HUES6 (cell line): Measurements from ENCODE around the gene CDCA7L.
A peak's percentile ranks its signal among the peaks of the same experiment; 100 is the strongest.

Experiments
- H3K27ac ChIP-seq: 2 replicates; pipeline ENCODE4 v1.7.0; 2013; ENCODE audit warnings: low read depth, mild to moderate bottlenecking, low read length, inconsistent platforms
- H3K27me3 ChIP-seq: 2 replicates; pipeline ENCODE4 v1.6.1; 2013; ENCODE audit warnings: low read length; ENCODE audit not compliant: control insufficient read depth, insufficient read depth
- H3K36me3 ChIP-seq: 2 replicates; pipeline ENCODE4 v1.6.1; 2013; ENCODE audit warnings: low read length; ENCODE audit not compliant: control insufficient read depth, insufficient read depth
- H3K4me1 ChIP-seq: 2 replicates; pipeline ENCODE4 v1.6.1; 2013; ENCODE audit warnings: low read length; ENCODE audit not compliant: control insufficient read depth, insufficient read depth
- H3K4me3 ChIP-seq: 2 replicates; pipeline ENCODE4 v1.5.1; 2013; ENCODE audit warnings: low read depth, low read length
- H3K9ac ChIP-seq: one replicate; pipeline ENCODE4 v1.6.1; 2013; ENCODE audit warnings: mild to moderate bottlenecking, low read length
- H3K9me3 ChIP-seq: 2 replicates; pipeline ENCODE4 v1.6.1; 2013; ENCODE audit warnings: low read depth, low read length; ENCODE audit not compliant: control insufficient read depth, insufficient read depth

The CDCA7L gene

GRCh38 chr7:21966271-21966670, 20.6 kb upstream of the CDCA7L start:
- Histone ChIP-seq H3K36me3 (no peaks in the 10 kb centered on the region), H3K27me3 (no peaks in the 10 kb centered on the region), H3K4me3 (no peak overlapping the region), H3K4me1 (peaks cover 9% of the 10 kb centered on the region; the same call in 1 of the 2 replicates), H3K9me3 (no peaks in the 10 kb centered on the region), H3K9ac (no peak overlapping the region), H3K27ac (no peak overlapping the region)

DNA sequence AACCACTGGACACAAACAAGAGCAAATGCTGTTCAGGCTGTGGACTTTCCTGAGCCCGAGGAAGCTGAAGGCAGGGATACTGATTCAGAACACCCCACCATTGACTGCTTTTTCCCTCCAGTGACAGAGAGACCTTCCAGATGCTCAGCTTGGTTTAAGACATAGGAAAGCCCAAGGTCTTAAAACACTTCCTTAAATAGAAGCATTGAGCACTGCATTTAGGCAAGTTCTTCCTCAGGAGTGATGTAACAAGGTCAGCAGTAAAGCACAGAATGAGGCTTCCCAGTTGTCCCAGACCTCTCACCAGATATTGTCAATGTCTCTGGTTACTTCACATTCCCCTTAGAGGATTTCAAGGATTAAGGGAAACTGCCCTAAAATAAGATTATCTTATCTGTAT, 19.6 kb upstream of the CDCA7L start:
- Histone ChIP-seq H3K27me3 (no peaks in the 10 kb centered on the region), H3K9me3 (no peaks in the 10 kb centered on the region), H3K4me3 (no peak overlapping the region), H3K36me3 (no peaks in the 10 kb centered on the region), H3K4me1 (peaks cover 9% of the 10 kb centered on the region; the same call in 1 of the 2 replicates), H3K27ac (no peak overlapping the region), H3K9ac (no peak overlapping the region)

- H3K9ac ChIP-seq, result no peak overlapping the region
- no peaks in the 10 kb centered on the region for H3K9me3 ChIP-seq
- no peak overlapping the region for H3K4me3 ChIP-seq
- peaks cover 9% of the 10 kb centered on the region; the same call in 1 of the 2 replicates for H3K4me1 ChIP-seq
- no peaks in the 10 kb centered on the region for H3K27me3 ChIP-seq
- H3K36me3 ChIP-seq, result no peaks in the 10 kb centered on the region
- H3K27ac ChIP-seq, result no peak overlapping the region
Observed at GRCh38 chr7:21962677-21963076, 17.0 kb upstream of the CDCA7L start.

- H3K9me3 ChIP-seq, result no peaks in the 10 kb centered on the region
- no peaks in the 10 kb centered on the region for H3K36me3 ChIP-seq
- H3K4me3 ChIP-seq, result no peak overlapping the region
- no peak overlapping the region for H3K9ac ChIP-seq
- no peak overlapping the region for H3K27ac ChIP-seq
- peaks cover 5% of the 10 kb centered on the region; the same call in 1 of the 2 replicates for H3K4me1 ChIP-seq
- no peaks in the 10 kb centered on the region for H3K27me3 ChIP-seq
Observed at GRCh38 chr7:21960922-21961321, 15.2 kb upstream of the CDCA7L start.

DNA sequence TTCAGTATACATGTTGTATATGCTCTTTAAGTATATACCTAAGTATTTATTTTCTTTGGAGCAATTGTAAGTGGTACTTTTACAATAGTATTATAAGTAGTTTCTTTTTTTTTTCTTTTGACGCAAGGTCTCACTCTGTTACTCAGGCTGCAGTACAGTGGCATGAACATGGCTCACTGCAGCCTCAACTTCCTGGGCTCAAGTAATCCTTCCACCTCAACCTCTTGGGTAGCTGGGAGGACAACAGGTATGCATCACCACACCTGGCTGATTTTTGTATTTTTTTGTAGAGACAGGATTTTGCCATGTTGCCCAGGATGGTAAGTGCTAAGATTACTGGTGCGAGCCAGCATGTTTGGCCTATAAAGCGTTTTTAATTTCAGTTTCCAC, 13.7 kb upstream of the CDCA7L start:
- no peaks in the 10 kb centered on the region for H3K27me3 ChIP-seq
- H3K36me3 ChIP-seq, result no peaks in the 10 kb centered on the region
- H3K27ac ChIP-seq, result no peak overlapping the region
- no peak overlapping the region for H3K9ac ChIP-seq
- H3K4me3 ChIP-seq, result no peak overlapping the region
- no peaks in the 10 kb centered on the region; the same call in 1 of the 2 replicates for H3K4me1 ChIP-seq
- H3K9me3 ChIP-seq, result no peaks in the 10 kb centered on the region

GRCh38 chr7:21953781-21954180, 8.1 kb upstream of the CDCA7L start:
- peaks cover 9% of the 10 kb centered on the region; the same call in 1 of the 2 replicates for H3K4me1 ChIP-seq
- no peak overlapping the region for H3K27ac ChIP-seq
- no peaks in the 10 kb centered on the region for H3K27me3 ChIP-seq
- H3K9me3 ChIP-seq, result no peaks in the 10 kb centered on the region
- H3K36me3 ChIP-seq, result no peaks in the 10 kb centered on the region
- H3K9ac ChIP-seq, result no peak overlapping the region
- no peak overlapping the region for H3K4me3 ChIP-seq

- no peak overlapping the region for H3K9ac ChIP-seq
- no peaks in the 10 kb centered on the region; the same call in 1 of the 2 replicates for H3K27me3 ChIP-seq
- H3K27ac ChIP-seq, result no peak overlapping the region
- peaks cover 22% of the 10 kb centered on the region for H3K4me1 ChIP-seq
- H3K9me3 ChIP-seq, result no peaks in the 10 kb centered on the region
- H3K36me3 ChIP-seq, result no peaks in the 10 kb centered on the region
- no peak overlapping the region for H3K4me3 ChIP-seq
Observed at GRCh38 chr7:21948887-21949540, 3.3 kb upstream of the CDCA7L start.

- no peak overlapping the region for H3K27ac ChIP-seq
- no peak overlapping the region for H3K9ac ChIP-seq
- no peaks in the 10 kb centered on the region for H3K9me3 ChIP-seq
- no peak overlapping the region for H3K4me3 ChIP-seq
- H3K4me1 ChIP-seq, result peaks cover 28% of the 10 kb centered on the region
- H3K36me3 ChIP-seq, result no peaks in the 10 kb centered on the region
- no peaks in the 10 kb centered on the region; the same call in 1 of the 2 replicates for H3K27me3 ChIP-seq
Observed at GRCh38 chr7:21948364-21948763, 2.7 kb upstream of the CDCA7L start.

DNA sequence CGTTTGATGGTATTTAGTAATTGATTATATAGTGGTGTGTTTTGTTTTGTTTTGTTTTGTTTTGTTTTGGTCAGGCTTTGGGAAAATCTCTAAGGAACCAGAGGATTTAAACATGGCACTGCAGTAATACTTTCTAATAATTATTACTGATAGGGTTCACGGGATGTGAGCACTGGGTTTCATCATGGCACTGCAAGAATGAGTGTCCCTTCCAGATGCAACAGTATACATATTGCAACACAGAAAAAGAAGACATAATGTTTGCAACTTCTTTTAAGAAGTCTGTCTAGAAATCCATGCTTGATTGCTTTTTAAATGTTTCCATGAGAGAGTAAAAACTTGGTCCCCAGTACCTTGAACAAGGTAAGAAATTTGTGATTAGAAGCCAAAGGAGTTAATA, 2.2 kb upstream of the CDCA7L start:
- Histone ChIP-seq H3K27me3 (no peaks in the 10 kb centered on the region; the same call in 1 of the 2 replicates), H3K27ac (no peak overlapping the region), H3K36me3 (no peaks in the 10 kb centered on the region), H3K4me1 (peaks cover 32% of the 10 kb centered on the region), H3K9ac (no peak overlapping the region), H3K4me3 (no peak overlapping the region), H3K9me3 (no peaks in the 10 kb centered on the region)

DNA sequence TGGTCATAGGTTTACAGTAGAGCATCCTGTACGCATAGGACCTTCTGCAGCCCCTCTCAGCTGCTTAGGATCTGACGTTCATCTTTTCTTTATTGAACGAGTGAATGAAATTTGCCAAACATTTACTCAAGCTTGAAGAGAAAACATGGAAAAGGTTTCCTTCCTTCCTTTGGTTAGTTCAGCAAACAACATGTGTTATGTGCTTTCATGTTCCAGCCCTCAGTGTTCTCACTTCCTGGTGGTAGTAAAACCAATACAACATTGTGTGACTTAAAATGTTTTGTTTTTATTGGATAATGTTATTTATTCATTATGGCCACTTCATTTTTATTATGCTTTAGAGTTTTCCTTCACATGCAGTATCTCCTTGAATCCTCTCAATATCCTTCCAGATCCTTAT, 1.4 kb upstream of the CDCA7L start:
- Histone ChIP-seq H3K27me3 (no peaks in the 10 kb centered on the region; the same call in 1 of the 2 replicates), H3K36me3 (no peaks in the 10 kb centered on the region), H3K9me3 (no peaks in the 10 kb centered on the region), H3K27ac (no peak overlapping the region), H3K9ac (no peak overlapping the region), H3K4me3 (no peak overlapping the region), H3K4me1 (peaks cover 41% of the 10 kb centered on the region)

- Histone ChIP-seq H3K36me3 (no peaks in the 10 kb centered on the region), H3K9me3 (no peaks in the 10 kb centered on the region), H3K4me3 (peak overlapping the region; percentile 89), H3K9ac (peak overlapping the region; percentile 100), H3K27ac (peak overlapping the region; percentile 99), H3K4me1 (peaks cover 49% of the 10 kb centered on the region), H3K27me3 (no peaks in the 10 kb centered on the region; the same call in 1 of the 2 replicates)
Observed at GRCh38 chr7:21946222-21946709, 567 bp upstream of the CDCA7L start.
